Measurements from ENCODE around the gene ADGRF4.

GRCh38 chr6:47749757-47750156 is 51.4 kb downstream of the ADGRF4 start:
- TF ChIP-seq POLR2A (IDR thresholded peaks at IDR 0.05), result no peak
- TF ChIP-seq CTCF (IDR thresholded peaks at IDR 0.05), result no peak
